Loucy (cell line): ENCODE data around the gene KLHL6.

Source experiments
- EZH2phosphoT487 ChIP-seq: fragments of 200-600 bp; IDR thresholded peaks from 2 replicates; pipeline ENCODE4 v1.6.1; 2018; ENCODE audit warnings: antibody characterized with exemption, mild to moderate bottlenecking, moderate library complexity, borderline replicate concordance
- TF ChIP-seq, protein P1 (sequence below): fragments of 200-600 bp; sonication (generic); conservative IDR thresholded peaks from 2 replicates; pipeline ENCODE4 v1.5.1; 2014; ENCODE audit warnings: mild to moderate bottlenecking, antibody characterized with exemption, low read length

GRCh38 chr3:183439515-183439914, 116.0 kb downstream of the KLHL6 start:
- TF ChIP-seq, protein P1, sequence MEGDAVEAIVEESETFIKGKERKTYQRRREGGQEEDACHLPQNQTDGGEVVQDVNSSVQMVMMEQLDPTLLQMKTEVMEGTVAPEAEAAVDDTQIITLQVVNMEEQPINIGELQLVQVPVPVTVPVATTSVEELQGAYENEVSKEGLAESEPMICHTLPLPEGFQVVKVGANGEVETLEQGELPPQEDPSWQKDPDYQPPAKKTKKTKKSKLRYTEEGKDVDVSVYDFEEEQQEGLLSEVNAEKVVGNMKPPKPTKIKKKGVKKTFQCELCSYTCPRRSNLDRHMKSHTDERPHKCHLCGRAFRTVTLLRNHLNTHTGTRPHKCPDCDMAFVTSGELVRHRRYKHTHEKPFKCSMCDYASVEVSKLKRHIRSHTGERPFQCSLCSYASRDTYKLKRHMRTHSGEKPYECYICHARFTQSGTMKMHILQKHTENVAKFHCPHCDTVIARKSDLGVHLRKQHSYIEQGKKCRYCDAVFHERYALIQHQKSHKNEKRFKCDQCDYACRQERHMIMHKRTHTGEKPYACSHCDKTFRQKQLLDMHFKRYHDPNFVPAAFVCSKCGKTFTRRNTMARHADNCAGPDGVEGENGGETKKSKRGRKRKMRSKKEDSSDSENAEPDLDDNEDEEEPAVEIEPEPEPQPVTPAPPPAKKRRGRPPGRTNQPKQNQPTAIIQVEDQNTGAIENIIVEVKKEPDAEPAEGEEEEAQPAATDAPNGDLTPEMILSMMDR, result no peak
- no peak for TF ChIP-seq EZH2phosphoT487
